ENCODE data around the gene MRPL27. TPM values are rescaled to one million over a fixed set of nuclear protein-coding genes. Genes with fewer than 3 reads are reported as not detected.

MRPL27 gene
- total and polyA plus RNA-seq, 4 experiments from 2014 or later: 30.0 to 55.8 (median 35.6) TPM

DNA sequence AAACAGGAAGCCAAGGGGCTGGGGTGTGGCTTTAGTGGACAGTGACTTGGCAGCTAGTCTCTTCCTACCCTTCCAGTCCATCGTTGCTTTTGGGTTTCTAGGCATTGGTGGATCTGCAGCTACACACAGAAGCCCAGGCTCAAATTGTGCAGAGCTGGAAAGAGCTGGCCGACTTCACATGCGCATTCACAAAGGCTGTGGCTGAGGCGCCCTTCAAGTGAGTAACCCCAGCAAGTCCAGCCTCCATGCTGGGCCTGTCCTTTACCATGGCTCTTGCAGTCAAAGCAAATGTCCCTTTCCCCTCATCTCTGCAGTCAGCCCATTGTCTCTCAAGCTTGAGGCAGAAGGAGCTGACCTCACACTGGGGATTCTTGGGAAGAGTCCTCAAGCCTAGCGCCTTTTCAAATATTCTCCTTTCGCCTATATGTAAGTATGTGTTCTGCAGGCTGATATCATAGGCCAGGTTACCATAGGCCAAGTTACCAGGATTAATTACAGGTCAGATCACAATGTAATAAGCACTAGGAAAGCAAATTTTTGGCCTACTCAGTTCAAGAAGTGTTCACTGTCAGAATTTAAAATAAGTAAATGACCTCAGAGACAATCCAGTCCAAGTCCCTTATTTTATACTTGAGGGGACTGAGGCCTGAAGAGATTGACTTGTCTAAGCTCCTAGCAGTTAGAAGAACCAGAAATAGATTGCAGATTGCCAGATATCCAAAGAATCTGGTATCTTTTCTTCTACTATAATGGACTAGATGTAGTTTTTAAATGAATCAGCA is 6.6 kb upstream of the MRPL27 start:
- Mint-ChIP-seq H3K27ac (peak overlapping the region in 1 of 7 donors; percentile 65), H3K4me1 (no peaks in the 10 kb centered on the region), H3K4me3 (no peak overlapping the region), H3K27me3 (no peaks in the 10 kb centered on the region), H3K9me3 (no peaks in the 10 kb centered on the region), H3K36me3 (peaks cover 24 to 37% of the 10 kb centered on the region in 2 donors)
- ChIA-PET POLR2A (ENCODE audit: partially characterized antibody) (interaction anchor here (0.9 to 1.5 kb wide), 2 partner anchors 13 to 18 kb away, joined by 3 to 6 read pairs; partner anchors contain the start of gene LRRC59), CTCF (ENCODE audit: partially characterized antibody) (interaction anchor here (0.7 to 1.7 kb wide), 4 partner anchors 14 to 19 kb away, joined by 3 to 7 read pairs (median 4); partner anchors contain the start of gene LRRC59)
- no peaks in the 10 kb centered on the region for H3K9me3 ChIP-seq (ENCODE audit: control insufficient read depth in 1 of 2, low read length in 2 of 2)
- no peak overlapping the region for H3K4me3 ChIP-seq (ENCODE audit: low read length in 2 of 2)
- intact Hi-C loops (cut with micrococcal nuclease): no loop called here
- H3K36me3 ChIP-seq (ENCODE audit: insufficient read depth, low read length): peaks cover 30% of the 10 kb centered on the region
- H3K4me1 ChIP-seq (ENCODE audit: insufficient read depth, low read length): no peaks in the 10 kb centered on the region
- no peak for DNase-seq
- no peak overlapping the region for H3K27ac ChIP-seq (ENCODE audit: low read depth, low read length)
- no peaks in the 10 kb centered on the region for H3K27me3 ChIP-seq (ENCODE audit: insufficient read depth, low read length)

DNA sequence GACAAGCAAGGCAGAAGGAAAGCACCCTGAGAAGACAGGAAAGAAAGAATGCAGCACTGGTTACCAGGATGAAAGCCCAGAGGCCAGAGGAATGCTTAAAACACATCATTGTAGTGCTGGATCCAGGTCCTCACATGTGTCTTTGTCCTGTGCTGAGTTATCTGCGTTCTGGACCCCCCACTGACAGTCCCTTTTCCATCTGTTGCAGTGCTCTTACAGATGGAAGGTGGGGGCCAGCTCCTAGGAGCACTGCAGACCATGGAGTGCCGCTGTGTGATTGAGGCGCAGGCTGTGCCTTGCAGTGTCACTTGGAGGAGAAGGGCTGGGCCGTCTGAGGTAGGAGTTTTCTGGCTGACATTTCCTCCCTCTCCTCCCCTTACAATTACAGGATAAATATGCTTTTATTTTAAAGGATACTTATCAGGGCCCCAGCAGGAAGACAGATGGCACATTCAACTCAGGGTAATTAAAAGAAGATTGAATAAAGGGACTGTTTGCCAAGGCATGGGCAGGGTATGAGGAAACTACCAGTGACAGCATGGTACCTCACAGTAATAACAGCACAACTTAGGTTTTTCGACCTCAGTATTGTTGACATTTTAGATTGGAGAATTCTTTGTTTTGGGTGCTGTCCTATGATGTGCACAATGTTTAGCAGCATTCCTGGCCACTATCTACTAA is 3.0 kb upstream of the MRPL27 start:
- peaks cover 16% of the 10 kb centered on the region for H3K4me1 ChIP-seq (ENCODE audit: insufficient read depth, low read length)
- no peak for DNase-seq
- Mint-ChIP-seq H3K4me3 (no peak overlapping the region), H3K27ac (no peak overlapping the region), H3K4me1 (peaks cover 15 to 29% (median 20%) of the 10 kb centered on the region in 4 donors), H3K9me3 (no peaks in the 10 kb centered on the region), H3K36me3 (peaks cover 7 to 16% of the 10 kb centered on the region in 2 donors), H3K27me3 (no peaks in the 10 kb centered on the region)
- no peaks in the 10 kb centered on the region for H3K36me3 ChIP-seq (ENCODE audit: insufficient read depth, low read length)
- H3K27ac ChIP-seq (ENCODE audit: low read depth, low read length): no peak overlapping the region
- no peaks in the 10 kb centered on the region for H3K27me3 ChIP-seq (ENCODE audit: insufficient read depth, low read length)
- ChIA-PET CTCF (ENCODE audit: partially characterized antibody) (interaction anchor here (1.4 to 5.9 kb wide), 2 partner anchors 14 kb away, joined by 7 to 38 read pairs; no protein-coding TSS in a partner anchor), POLR2A (ENCODE audit: partially characterized antibody) (no interaction called here)
- no peaks in the 10 kb centered on the region for H3K9me3 ChIP-seq (ENCODE audit: control insufficient read depth in 1 of 2, low read length in 2 of 2)
- no peak overlapping the region for H3K4me3 ChIP-seq (ENCODE audit: low read length in 2 of 2)
- intact Hi-C loops (cut with micrococcal nuclease): no loop called here

GRCh38 chr17:50373705-50374104 is 721 bp upstream of the MRPL27 start:
- no peak for DNase-seq
- Mint-ChIP-seq H3K9me3 (no peaks in the 10 kb centered on the region), H3K27ac (peak overlapping the region in 4 of 7 donors; percentile 53 to 100 (median 98)), H3K4me3 (peak overlapping the region in 5 of 8 donors; percentile 29 to 100 (median 99)), H3K27me3 (no peaks in the 10 kb centered on the region), H3K4me1 (peaks cover 15 to 29% (median 20%) of the 10 kb centered on the region in 4 donors), H3K36me3 (peaks cover 12 to 28% of the 10 kb centered on the region in 2 donors)
- no peak overlapping the region for H3K4me3 ChIP-seq (ENCODE audit: low read length in 2 of 2)
- H3K9me3 ChIP-seq (ENCODE audit: control insufficient read depth in 1 of 2, low read length in 2 of 2): no peaks in the 10 kb centered on the region
- H3K27ac ChIP-seq (ENCODE audit: low read depth, low read length): peak overlapping the region; percentile 98
- ChIA-PET CTCF (ENCODE audit: partially characterized antibody) (interaction anchor here (0.6 to 5.9 kb wide), 4 partner anchors 12 to 350 kb away, joined by 3 to 52 read pairs (median 20); partner anchors contain the start of gene LRRC59), POLR2A (ENCODE audit: partially characterized antibody) (interaction anchor here (1.0 to 4.2 kb wide), 5 partner anchors 12 to 187 kb away, joined by 3 to 44 read pairs (median 10); partner anchors contain the start of genes CACNA1G, LRRC59 and XYLT2)
- no peaks in the 10 kb centered on the region for H3K27me3 ChIP-seq (ENCODE audit: insufficient read depth, low read length)
- peaks cover 16% of the 10 kb centered on the region for H3K4me1 ChIP-seq (ENCODE audit: insufficient read depth, low read length)
- peaks cover 18% of the 10 kb centered on the region for H3K36me3 ChIP-seq (ENCODE audit: insufficient read depth, low read length)
- intact Hi-C loops (cut with micrococcal nuclease): loop anchor here (1.0 to 2.0 kb wide), 2 partner anchors 11 to 23 kb away; partner anchors contain the start of gene LRRC59

- intact Hi-C loops (cut with micrococcal nuclease): loop anchor here (1.0 to 2.0 kb wide), 2 partner anchors 25 to 26 kb away; partner anchors contain the start of genes LRRC59 and XYLT2
- peaks cover 24 to 42% of the 10 kb centered on the region in 2 donors for H3K36me3 Mint-ChIP-seq
- H3K4me3 Mint-ChIP-seq: peak overlapping the region; percentile 99 to 100 (median 100)
- Histone ChIP-seq H3K27me3 (ENCODE audit: insufficient read depth, low read length) (no peaks in the 10 kb centered on the region), H3K4me3 (ENCODE audit: low read length in 2 of 2) (peak overlapping the region; percentile 96 to 100), H3K9me3 (ENCODE audit: control insufficient read depth in 1 of 2, low read length in 2 of 2) (no peaks in the 10 kb centered on the region), H3K36me3 (ENCODE audit: insufficient read depth, low read length) (peaks cover 33% of the 10 kb centered on the region), H3K4me1 (ENCODE audit: insufficient read depth, low read length) (peaks cover 16% of the 10 kb centered on the region), H3K27ac (ENCODE audit: low read depth, low read length) (peak overlapping the region; percentile 98)
- CTCF ChIA-PET (ENCODE audit: partially characterized antibody): interaction anchor here (1.1 to 5.9 kb wide), 3 partner anchors 10 to 26 kb away, joined by 3 to 52 read pairs (median 38); partner anchors contain the start of genes LRRC59 and XYLT2
- H3K4me1 Mint-ChIP-seq: peaks cover 15 to 29% (median 20%) of the 10 kb centered on the region in 4 donors
- POLR2A ChIA-PET (ENCODE audit: partially characterized antibody): interaction anchor here (0.7 to 4.2 kb wide), 7 partner anchors 8 to 26 kb away, joined by 3 to 44 read pairs (median 10); partner anchors contain the start of genes LRRC59 and XYLT2
- no peaks in the 10 kb centered on the region for H3K27me3 Mint-ChIP-seq
- no peaks in the 10 kb centered on the region for H3K9me3 Mint-ChIP-seq
- DNase-seq: no peak
- H3K27ac Mint-ChIP-seq: peak overlapping the region; percentile 95 to 100 (median 100)
Measured at GRCh38 chr17:50372222-50372757, 694 bp downstream of the MRPL27 start.

GRCh38 chr17:50371526-50371925 is 1.5 kb downstream of the MRPL27 start:
- no peak for DNase-seq
- Histone ChIP-seq H3K27me3 (ENCODE audit: insufficient read depth, low read length) (no peaks in the 10 kb centered on the region), H3K4me1 (ENCODE audit: insufficient read depth, low read length) (peaks cover 16% of the 10 kb centered on the region), H3K9me3 (ENCODE audit: control insufficient read depth in 1 of 2, low read length in 2 of 2) (no peaks in the 10 kb centered on the region), H3K4me3 (ENCODE audit: low read length in 2 of 2) (no peak overlapping the region), H3K27ac (ENCODE audit: low read depth, low read length) (no peak overlapping the region), H3K36me3 (ENCODE audit: insufficient read depth, low read length) (peaks cover 40% of the 10 kb centered on the region)
- ChIA-PET CTCF (ENCODE audit: partially characterized antibody) (interaction anchor here (1.1 to 5.9 kb wide), 3 partner anchors 9 to 26 kb away, joined by 3 to 52 read pairs (median 38); partner anchors contain the start of genes LRRC59 and XYLT2), POLR2A (ENCODE audit: partially characterized antibody) (interaction anchor here (0.7 to 4.2 kb wide), 4 partner anchors 10 to 27 kb away, joined by 3 to 44 read pairs (median 15); partner anchors contain the start of genes LRRC59 and XYLT2)
- peaks cover 24 to 47% of the 10 kb centered on the region in 2 donors for H3K36me3 Mint-ChIP-seq
- peak overlapping the region in 5 of 7 donors; percentile 50 to 89 (median 72) for H3K27ac Mint-ChIP-seq
- peak overlapping the region; percentile 46 to 100 (median 100) for H3K4me3 Mint-ChIP-seq
- H3K27me3 Mint-ChIP-seq: no peaks in the 10 kb centered on the region
- no peaks in the 10 kb centered on the region for H3K9me3 Mint-ChIP-seq
- H3K4me1 Mint-ChIP-seq: peaks cover 15 to 29% (median 20%) of the 10 kb centered on the region in 4 donors
- intact Hi-C loops (cut with micrococcal nuclease): no loop called here

DNA sequence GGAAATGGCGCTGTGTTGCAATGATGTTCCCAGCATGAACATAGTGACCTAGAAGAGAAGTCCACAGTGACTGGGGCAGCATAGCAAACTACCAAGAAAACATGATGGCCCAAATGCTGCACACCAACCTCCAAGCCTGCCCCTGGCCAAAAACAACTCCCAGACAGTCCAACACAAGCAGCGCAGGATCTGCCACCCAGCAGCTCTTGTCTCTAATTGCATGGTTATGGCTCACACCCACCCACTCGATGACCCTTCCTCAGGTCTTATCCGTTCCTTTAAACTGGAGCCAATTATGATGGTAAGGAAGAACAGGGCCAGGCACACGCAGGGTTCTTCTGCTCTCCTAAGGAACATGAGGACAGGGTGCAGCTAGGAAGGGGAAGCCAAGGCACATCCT is 2.9 kb downstream of the MRPL27 start:
- no peak for DNase-seq
- H3K9me3 Mint-ChIP-seq: no peaks in the 10 kb centered on the region

More for the DNA sequence above, 2.9 kb downstream of the MRPL27 start:
- Mint-ChIP-seq H3K4me1 (peaks cover 15 to 29% (median 20%) of the 10 kb centered on the region in 4 donors), H3K27me3 (no peaks in the 10 kb centered on the region), H3K36me3 (peaks cover 24 to 54% of the 10 kb centered on the region in 2 donors), H3K27ac (no peak overlapping the region), H3K4me3 (peak overlapping the region in 2 of 8 donors; percentile 30 to 50)
- ChIA-PET POLR2A (ENCODE audit: partially characterized antibody) (interaction anchor here (0.8 to 3.0 kb wide), 3 partner anchors 8 to 27 kb away, joined by 3 to 16 read pairs (median 9); partner anchors contain the start of genes LRRC59 and XYLT2), CTCF (ENCODE audit: partially characterized antibody) (interaction anchor here (1.8 to 5.9 kb wide), 4 partner anchors 8 to 27 kb away, joined by 4 to 52 read pairs (median 27); partner anchors contain the start of gene LRRC59)
- Histone ChIP-seq H3K4me3 (ENCODE audit: low read length in 2 of 2) (no peak overlapping the region), H3K27ac (ENCODE audit: low read depth, low read length) (no peak overlapping the region), H3K9me3 (ENCODE audit: control insufficient read depth in 1 of 2, low read length in 2 of 2) (no peaks in the 10 kb centered on the region), H3K4me1 (ENCODE audit: insufficient read depth, low read length) (peaks cover 16% of the 10 kb centered on the region), H3K27me3 (ENCODE audit: insufficient read depth, low read length) (no peaks in the 10 kb centered on the region), H3K36me3 (ENCODE audit: insufficient read depth, low read length) (peaks cover 50% of the 10 kb centered on the region)
- intact Hi-C loops (cut with micrococcal nuclease): no loop called here
